Stimulated activated naive B cell treated with anti-CD40 and anti-IgM and Interleukin-4, amounts not matched to agents 10 μg/mL and 1 μg/mL and 100 μg/mL, for 72 hours (primary cell): ENCODE data around the gene SLC14A1.
A peak's percentile ranks its signal among the peaks of the same experiment; 100 is the strongest.

Source experiments
- ATAC-seq, 2 donors: fragments of 150-1000 bp; cut with Tn5 transposase; replicated peaks; 2 replicates each; pipeline ENCODE4 v1.10.0; 2021; ENCODE audit warnings: moderate library complexity in 1 of 2
- DNase-seq: peaks from one replicate; pipeline ENCODE4 v3.0.0; 2021
- H3K27ac Mint-ChIP-seq: one replicate; pipeline ENCODE4 v1.8.0; 2022; ENCODE audit warnings: mild to moderate bottlenecking, mixed read lengths
- H3K27me3 Mint-ChIP-seq, 2 donors: one replicate each; pipeline ENCODE4 v1.8.0; 2022; ENCODE audit warnings: mixed read lengths in 2 of 2
- H3K36me3 Mint-ChIP-seq, 2 donors: one replicate each; pipeline ENCODE4 v1.8.0; 2022; ENCODE audit warnings: mixed read lengths in 2 of 2, mild to moderate bottlenecking in 1 of 2
- H3K4me1 Mint-ChIP-seq, 2 donors: one replicate each; pipeline ENCODE4 v1.8.0; 2022; ENCODE audit warnings: mixed read lengths in 2 of 2, mild to moderate bottlenecking in 1 of 2
- H3K4me3 Mint-ChIP-seq, 2 donors: one replicate each; pipeline ENCODE4 v1.8.0; 2022; ENCODE audit warnings: mild to moderate bottlenecking in 2 of 2, mixed read lengths in 2 of 2, moderate library complexity in 1 of 2
- H3K9me3 Mint-ChIP-seq, 2 donors: one replicate each; pipeline ENCODE4 v1.8.0; 2022; ENCODE audit warnings: mixed read lengths in 2 of 2, mild to moderate bottlenecking in 1 of 2

The SLC14A1 gene

DNA sequence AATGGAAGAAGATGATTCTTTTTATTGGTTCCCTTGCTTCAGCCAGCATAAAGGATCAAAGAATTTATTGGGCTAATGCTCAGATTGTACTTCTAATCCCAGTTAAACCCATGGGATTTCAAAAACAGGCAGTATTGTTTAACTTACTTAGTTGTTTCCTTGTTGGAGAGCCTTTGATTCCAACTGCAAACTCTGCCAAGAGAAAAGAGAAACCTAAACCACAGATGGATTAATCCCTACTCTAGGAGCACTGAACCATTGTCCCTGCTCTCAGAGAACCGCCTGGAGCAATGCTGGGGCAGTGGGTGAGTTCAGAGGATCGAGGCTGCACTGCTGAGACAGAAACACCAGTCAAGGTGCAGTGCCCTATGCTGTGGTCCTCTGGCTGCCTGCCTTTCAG, 56.6 kb downstream of the SLC14A1 start:
- ATAC-seq (no peak), DNase-seq (no peak)
- Mint-ChIP-seq H3K4me3 (no peak overlapping the region), H3K4me1 (peaks cover 0 to 2% of the 10 kb centered on the region in 2 donors), H3K27me3 (peaks cover 40 to 45% of the 10 kb centered on the region in 2 donors), H3K36me3 (no peaks in the 10 kb centered on the region), H3K9me3 (no peaks in the 10 kb centered on the region), H3K27ac (no peak overlapping the region)

DNA sequence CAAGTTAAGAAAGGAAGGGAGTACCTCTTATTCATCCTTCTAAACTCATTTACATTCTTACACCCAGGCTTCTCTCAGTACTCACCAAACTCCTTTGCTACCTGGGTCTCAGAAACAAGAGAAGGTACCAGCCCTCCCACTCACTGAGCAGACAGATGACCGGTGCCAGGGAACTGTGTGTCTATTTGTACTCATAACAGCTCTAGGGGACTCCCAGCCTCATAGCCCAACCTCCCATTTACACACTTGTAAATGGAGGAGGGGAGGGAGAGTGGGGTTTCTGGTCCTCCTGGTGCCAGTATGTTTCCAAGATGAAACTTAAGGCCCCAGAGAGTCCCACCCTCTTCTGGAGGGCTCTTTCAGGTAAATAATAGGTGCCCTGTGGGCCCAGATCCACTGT, 58.7 kb downstream of the SLC14A1 start:
- Mint-ChIP-seq H3K4me1 (no peaks in the 10 kb centered on the region), H3K27me3 (peaks cover 35 to 40% of the 10 kb centered on the region in 2 donors), H3K27ac (no peak overlapping the region), H3K4me3 (no peak overlapping the region), H3K36me3 (no peaks in the 10 kb centered on the region), H3K9me3 (no peaks in the 10 kb centered on the region)
- no peak for DNase-seq
- ATAC-seq = peak in 1 of 2 donors; percentile 51

DNA sequence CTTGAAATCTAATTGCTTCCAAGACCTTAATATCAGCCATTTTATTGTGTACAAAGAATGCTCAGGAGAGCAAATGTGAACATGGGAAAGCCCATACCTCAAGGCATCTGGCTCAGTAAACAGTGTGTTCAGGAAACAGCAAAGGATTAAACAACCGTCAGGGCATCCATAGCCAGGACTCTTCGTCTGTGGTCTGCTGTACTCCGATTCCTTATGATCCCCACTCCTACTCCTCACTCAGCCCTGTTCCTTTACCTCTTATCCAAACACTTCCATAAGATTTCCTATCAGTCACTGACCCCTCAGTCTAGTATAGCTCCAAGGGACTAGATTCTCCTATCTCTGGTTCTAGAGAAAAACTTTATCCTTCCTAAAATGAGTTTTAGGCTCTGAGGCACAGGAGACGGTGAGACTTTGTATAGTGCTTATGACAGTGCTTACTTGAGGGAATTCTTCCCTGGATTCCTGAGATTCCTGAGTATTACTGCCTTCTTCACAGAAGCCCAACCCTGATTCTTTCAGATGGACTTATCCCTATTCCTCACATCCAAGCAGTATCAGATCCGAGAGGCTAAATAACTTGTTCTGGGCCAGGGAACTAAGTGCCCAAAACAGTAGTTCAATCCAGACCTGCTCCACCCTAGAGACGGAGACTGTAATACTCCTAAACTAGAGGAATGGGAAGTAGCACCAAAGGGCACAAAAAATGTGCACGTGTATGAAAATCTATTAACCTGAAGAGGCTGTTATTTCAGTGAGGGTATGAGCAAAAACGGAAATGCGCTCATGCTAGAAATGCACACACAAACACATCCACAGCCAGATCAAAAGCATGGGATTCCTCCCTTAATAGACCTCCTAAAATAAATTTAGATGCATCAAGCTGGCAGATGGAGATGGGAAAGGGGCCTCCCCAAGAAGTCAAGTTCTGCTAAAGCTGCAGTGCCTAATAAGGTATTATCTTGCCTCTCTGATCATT, 59.4 kb downstream of the SLC14A1 start:
- Mint-ChIP-seq H3K27me3 (peaks cover 28 to 34% of the 10 kb centered on the region in 2 donors), H3K36me3 (no peaks in the 10 kb centered on the region), H3K27ac (no peak overlapping the region), H3K4me1 (no peaks in the 10 kb centered on the region), H3K9me3 (no peaks in the 10 kb centered on the region), H3K4me3 (no peak overlapping the region)
- no peak for DNase-seq
- no peak for ATAC-seq

DNA sequence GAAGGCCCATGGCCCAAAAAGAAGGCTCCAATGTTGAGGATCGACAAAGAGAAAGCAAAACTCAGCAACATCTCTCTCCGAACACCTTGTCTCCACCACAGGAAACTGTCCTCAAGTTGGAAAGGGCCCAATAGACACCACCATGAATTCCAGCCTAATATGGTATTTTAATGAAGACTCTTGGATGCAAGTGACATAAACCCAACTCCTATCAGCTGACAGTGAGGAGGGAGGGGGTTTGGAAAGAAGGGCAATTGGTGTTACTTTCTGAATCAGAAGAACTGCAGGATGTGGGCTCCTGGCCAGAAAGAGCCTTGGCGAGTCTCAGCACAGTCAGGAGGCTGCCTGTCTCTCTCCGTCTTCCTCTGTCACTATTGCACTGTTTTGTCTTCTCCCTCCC, 61.2 kb downstream of the SLC14A1 start:
- Mint-ChIP-seq H3K9me3 (no peaks in the 10 kb centered on the region), H3K36me3 (no peaks in the 10 kb centered on the region), H3K27me3 (peaks cover 16 to 18% of the 10 kb centered on the region in 2 donors), H3K4me3 (no peak overlapping the region), H3K4me1 (peaks cover 0 to 2% of the 10 kb centered on the region in 2 donors), H3K27ac (no peak overlapping the region)
- DNase-seq (no peak), ATAC-seq (no peak)

DNA sequence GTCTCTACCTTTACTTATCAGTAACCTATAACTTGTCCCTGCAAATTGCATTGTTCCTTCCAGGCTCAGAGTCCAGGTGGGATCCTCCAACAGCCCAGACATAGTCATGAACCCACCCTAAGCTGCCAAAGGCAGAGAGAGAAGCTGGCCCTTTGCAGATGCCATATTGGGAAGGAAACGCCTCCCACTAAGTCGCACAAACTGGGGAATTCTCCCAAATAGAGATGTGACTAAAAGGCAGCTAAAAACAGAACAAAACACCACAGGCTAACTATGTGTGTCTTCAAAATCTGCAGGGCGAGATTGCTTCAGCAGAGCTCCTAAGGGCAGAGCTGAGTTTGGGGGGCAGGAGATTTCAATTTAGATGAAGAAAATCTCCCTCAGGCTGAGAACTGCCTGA, 63.0 kb downstream of the SLC14A1 start:
- H3K27ac Mint-ChIP-seq = no peak overlapping the region
- ATAC-seq = no peak

DNA sequence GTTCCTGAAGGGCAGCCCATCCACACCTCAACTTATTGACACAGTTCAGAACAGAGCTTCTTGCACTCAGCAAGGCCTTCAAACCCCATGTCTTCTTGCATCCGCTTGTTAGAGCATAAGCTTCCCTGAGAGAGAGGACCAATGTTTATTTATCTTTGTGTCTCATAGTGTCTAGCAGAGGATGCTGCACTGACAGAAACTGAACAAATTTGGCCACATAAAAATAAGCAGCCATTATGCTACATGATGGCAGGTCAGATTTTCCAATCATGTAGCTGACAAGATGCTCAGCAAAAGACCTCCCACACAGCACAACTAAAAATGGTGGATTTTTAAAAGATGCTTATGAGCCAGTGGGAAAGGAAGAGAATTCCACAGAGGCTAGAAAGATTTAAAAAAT, 63.4 kb downstream of the SLC14A1 start:
- no peak overlapping the region for H3K4me3 Mint-ChIP-seq
- peaks cover 0 to 3% of the 10 kb centered on the region in 2 donors for H3K9me3 Mint-ChIP-seq
- no peak overlapping the region for H3K27ac Mint-ChIP-seq
- peaks cover 5 to 8% of the 10 kb centered on the region in 2 donors for H3K27me3 Mint-ChIP-seq
- H3K4me1 Mint-ChIP-seq = peaks cover 0 to 2% of the 10 kb centered on the region in 2 donors
- no peak for DNase-seq
- ATAC-seq = no peak
- no peaks in the 10 kb centered on the region for H3K36me3 Mint-ChIP-seq

More for the DNA sequence above, 63.0 kb downstream of the SLC14A1 start:
- Mint-ChIP-seq H3K27me3 (peaks cover 6 to 9% of the 10 kb centered on the region in 2 donors), H3K4me1 (peaks cover 0 to 2% of the 10 kb centered on the region in 2 donors), H3K36me3 (no peaks in the 10 kb centered on the region), H3K9me3 (peaks cover 0 to 3% of the 10 kb centered on the region in 2 donors), H3K4me3 (no peak overlapping the region)
- DNase-seq = no peak

DNA sequence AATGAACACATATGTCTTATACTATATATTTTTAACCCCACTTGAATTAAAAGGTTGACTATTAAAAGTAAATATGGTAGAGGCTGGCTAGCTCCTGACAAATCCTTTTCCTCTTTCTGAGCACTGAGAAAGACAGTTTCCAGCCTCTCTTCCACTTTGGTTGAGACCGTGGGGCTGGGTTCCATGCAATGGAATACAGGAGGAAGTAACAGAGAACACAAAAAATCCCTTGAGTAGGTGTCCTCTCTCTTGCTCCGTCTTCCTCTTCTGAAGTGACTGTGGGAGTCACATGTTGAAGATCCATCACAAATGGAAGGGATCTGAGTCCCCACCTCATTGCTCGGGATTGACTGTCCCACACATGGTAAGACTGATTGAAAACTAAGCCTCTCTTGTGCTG, 64.9 kb downstream of the SLC14A1 start:
- Mint-ChIP-seq H3K9me3 (peaks cover 0 to 3% of the 10 kb centered on the region in 2 donors), H3K36me3 (no peaks in the 10 kb centered on the region), H3K4me1 (peaks cover 6 to 7% of the 10 kb centered on the region in 2 donors), H3K27ac (no peak overlapping the region), H3K27me3 (peaks cover 0 to 5% of the 10 kb centered on the region in 2 donors), H3K4me3 (no peak overlapping the region)
- DNase-seq = no peak
- no peak for ATAC-seq

DNA sequence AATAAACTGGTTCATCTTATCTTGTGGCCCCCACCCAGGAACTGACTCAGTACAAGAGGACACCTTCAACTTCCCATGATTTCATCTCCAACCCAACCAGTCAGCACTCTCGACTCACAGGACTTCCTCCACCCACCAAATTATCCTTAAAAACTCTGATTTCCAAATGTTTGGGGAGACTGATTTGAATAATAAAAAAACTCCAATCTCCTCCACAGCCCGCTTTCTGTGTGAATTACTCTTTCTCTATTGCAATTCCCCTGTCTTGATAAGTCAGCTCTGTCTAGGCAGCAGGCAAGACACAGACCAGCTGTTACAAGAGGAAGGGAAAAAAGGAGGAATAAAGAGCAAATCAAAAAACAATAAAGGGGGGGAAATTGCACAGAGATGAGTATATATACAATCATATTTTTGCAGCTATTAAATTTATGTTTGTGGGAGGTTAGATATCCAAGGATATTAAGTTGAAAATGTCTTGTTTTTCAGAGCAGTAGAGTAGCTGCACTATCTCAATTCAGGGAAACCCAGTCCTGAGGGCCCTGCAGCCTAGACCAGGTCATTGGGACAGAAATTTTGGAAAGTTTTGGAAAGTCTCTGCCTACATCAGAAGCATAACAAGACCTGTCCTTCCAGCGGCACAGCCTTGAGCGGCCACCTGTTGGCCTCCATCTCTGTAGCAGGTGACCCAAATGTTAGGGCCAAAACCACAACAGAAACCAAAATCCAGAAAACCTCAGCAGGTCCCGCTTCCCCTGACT, 68.7 kb downstream of the SLC14A1 start:
- ATAC-seq (no peak), DNase-seq (no peak)
- no peaks in the 10 kb centered on the region for H3K36me3 Mint-ChIP-seq
- H3K27me3 Mint-ChIP-seq = peaks cover 0 to 1% of the 10 kb centered on the region in 2 donors
- H3K4me3 Mint-ChIP-seq = no peak overlapping the region
- peaks cover 0 to 3% of the 10 kb centered on the region in 2 donors for H3K9me3 Mint-ChIP-seq
- no peak overlapping the region for H3K27ac Mint-ChIP-seq
- H3K4me1 Mint-ChIP-seq = peaks cover 6 to 7% of the 10 kb centered on the region in 2 donors

DNA sequence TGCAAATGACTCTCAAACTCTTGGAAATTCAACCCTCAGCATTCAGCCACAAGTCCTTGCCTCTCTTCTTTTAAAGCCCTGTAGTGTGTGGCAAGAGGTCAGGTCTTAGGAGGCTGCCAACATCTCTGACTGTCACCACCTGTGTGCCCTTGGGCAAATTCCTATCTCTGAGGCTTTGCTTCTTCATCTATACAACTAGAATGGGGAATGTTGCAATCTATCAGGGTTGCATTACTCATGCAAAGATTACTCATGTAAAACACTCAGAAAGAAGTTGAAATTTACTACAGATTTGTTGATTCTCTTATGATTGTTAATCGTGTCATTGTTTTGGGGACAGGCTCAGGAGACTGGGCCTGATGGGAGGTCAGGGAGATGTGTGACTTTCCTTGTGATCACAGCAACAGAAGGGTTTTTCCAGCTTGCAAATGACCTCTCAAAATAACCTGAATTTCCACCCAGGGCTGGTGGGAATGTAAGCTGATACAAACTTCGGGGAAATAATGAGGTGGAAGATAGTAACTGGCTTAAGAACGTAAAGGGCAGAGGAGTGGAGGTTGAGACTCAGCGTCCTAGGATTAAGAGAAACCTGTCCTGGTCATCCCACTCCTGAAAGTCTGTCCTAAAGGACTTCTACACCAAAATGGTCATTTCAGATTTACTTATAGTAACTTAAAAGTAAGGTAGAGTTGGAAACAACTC, 69.4 kb downstream of the SLC14A1 start:
- peak in 1 of 2 donors; percentile 14 for ATAC-seq
- Mint-ChIP-seq H3K27ac (peak overlapping the region; percentile 66), H3K36me3 (no peaks in the 10 kb centered on the region), H3K9me3 (peaks cover 0 to 3% of the 10 kb centered on the region in 2 donors), H3K4me3 (no peak overlapping the region), H3K4me1 (peaks cover 6 to 7% of the 10 kb centered on the region in 2 donors), H3K27me3 (peaks cover 0 to 5% of the 10 kb centered on the region in 2 donors)
- no peak for DNase-seq

DNA sequence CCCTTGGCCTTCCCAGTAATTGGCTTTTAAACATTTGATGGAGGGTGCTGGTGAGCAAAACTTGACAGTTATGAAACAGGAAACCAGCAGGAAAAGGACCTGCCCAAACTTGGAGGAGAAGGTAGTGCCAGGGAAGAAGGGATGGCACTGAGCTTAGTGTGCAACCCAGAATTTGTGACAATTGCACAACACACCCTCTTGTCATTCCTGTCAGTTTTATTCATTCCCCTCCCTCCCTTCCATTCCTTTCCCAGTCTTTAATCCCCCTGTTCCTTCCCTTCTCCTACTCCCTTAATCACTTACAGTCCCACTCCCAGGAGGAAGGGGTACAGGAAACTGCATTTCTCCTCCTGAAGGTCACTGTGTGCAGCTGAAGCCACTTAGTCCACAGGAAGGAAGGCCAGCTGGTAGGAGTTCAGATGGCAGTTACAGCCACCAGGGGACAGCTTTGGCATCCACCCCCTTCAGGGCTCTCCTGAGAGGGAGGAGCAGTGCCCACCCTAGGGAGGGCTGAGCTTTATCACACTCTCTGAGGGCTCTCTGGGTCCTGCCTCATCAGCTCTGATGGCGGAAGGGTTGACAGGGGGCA, 77.5 kb downstream of the SLC14A1 start:
- H3K4me1 Mint-ChIP-seq = peaks cover 0 to 4% of the 10 kb centered on the region in 2 donors
- peaks cover 15 to 33% of the 10 kb centered on the region in 2 donors for H3K36me3 Mint-ChIP-seq
- no peak overlapping the region for H3K27ac Mint-ChIP-seq
- H3K4me3 Mint-ChIP-seq = no peak overlapping the region
- peaks cover 25 to 31% of the 10 kb centered on the region in 2 donors for H3K27me3 Mint-ChIP-seq
- no peak for ATAC-seq
- no peak for DNase-seq
- H3K9me3 Mint-ChIP-seq = peaks cover 6 to 7% of the 10 kb centered on the region in 2 donors
